Measurements from ENCODE around the gene PITPNM3. TPM values are rescaled to one million over a fixed set of nuclear protein-coding genes. Genes with fewer than 3 reads are reported as not detected.

Gene PITPNM3
- total RNA-seq, 4 donors from 2014 or later, result 23.3 to 87.7 (median 47.8) TPM

DNA sequence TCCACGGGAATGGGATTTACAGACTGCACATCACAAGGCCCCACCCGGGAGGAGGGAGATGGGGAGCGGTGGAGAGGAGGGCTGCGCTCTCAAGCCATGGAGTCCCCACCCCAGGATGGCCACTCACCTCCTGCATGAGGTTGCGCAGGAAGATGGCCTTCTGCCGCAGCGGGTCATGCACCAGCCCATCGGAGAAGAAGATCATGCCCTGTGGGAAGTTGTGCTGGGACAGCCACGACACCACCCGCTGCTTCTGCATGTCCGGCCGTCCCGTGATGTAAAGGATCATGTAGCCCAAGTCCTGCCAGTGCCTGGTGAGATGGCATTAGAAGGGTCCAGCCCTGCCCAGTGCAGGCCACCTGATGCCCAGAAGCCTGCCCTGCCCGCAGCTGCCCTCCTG is 95.1 kb downstream of the PITPNM3 start:
- TF ChIP-seq, protein P1, sequence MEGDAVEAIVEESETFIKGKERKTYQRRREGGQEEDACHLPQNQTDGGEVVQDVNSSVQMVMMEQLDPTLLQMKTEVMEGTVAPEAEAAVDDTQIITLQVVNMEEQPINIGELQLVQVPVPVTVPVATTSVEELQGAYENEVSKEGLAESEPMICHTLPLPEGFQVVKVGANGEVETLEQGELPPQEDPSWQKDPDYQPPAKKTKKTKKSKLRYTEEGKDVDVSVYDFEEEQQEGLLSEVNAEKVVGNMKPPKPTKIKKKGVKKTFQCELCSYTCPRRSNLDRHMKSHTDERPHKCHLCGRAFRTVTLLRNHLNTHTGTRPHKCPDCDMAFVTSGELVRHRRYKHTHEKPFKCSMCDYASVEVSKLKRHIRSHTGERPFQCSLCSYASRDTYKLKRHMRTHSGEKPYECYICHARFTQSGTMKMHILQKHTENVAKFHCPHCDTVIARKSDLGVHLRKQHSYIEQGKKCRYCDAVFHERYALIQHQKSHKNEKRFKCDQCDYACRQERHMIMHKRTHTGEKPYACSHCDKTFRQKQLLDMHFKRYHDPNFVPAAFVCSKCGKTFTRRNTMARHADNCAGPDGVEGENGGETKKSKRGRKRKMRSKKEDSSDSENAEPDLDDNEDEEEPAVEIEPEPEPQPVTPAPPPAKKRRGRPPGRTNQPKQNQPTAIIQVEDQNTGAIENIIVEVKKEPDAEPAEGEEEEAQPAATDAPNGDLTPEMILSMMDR (IDR thresholded peaks at IDR 0.05), result no peak
- no peak for TF ChIP-seq POLR2A (IDR thresholded peaks at IDR 0.05)
- no peak for TF ChIP-seq POLR2AphosphoS5 (IDR thresholded peaks at IDR 0.05)
- TF ChIP-seq EP300 (IDR thresholded peaks at IDR 0.05), result no peak
- 50% methylated on average over 2 of the region's 14 CpGs; no CpG with 5 or more reads in 1 of the 2 donors for WGBS, 2 donors (ENCODE audit: low coverage in 1 of 2)
- peaks cover 0 to 20% (median 0%) of the 10 kb centered on the region in 3 donors for H3K4me1 ChIP-seq
- no peak overlapping the region for H3K4me3 ChIP-seq
- ATAC-seq, result no peak
- peaks cover 0 to 65% of the 10 kb centered on the region in 2 donors for H3K36me3 ChIP-seq
- no peaks in the 10 kb centered on the region for H3K27me3 ChIP-seq
- no peaks in the 10 kb centered on the region for H3K9me3 ChIP-seq
- H3K27ac ChIP-seq, result no peak overlapping the region

DNA sequence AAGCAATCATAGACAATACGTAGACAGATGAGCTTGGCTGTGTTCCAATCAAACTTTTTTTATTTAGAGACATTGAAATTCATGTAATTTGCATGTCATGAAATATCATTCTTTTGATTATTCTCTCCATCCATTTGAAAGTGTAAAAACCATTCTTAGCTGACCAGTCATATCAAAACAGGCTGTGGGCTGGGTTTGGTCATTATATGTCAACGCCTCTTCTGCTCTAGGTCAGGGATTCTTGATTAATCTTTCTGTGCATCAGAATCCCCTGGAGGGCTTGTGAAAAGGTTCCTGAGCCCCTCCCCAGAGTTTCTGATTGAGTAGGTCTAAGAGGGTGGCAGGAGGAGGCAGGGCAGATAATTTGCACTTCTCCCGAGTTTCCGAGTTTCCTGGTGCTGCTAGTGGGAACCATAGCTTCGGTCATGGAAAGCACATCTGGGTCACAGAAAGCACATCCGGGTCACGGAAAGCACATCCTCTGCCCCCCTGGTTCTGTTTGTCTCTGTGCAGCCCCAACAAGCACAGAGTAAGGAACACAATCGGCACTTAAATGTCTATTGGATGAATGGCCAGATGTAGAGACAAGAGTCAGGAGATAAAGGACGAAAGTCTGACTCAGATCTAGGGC is 95.7 kb downstream of the PITPNM3 start:
- Histone ChIP-seq H3K36me3 (peaks cover 0 to 59% of the 10 kb centered on the region in 2 donors), H3K4me1 (peaks cover 0 to 20% (median 0%) of the 10 kb centered on the region in 3 donors), H3K27me3 (no peaks in the 10 kb centered on the region), H3K4me3 (no peak overlapping the region), H3K27ac (no peak overlapping the region), H3K9me3 (no peaks in the 10 kb centered on the region)
- ATAC-seq, result no peak
- TF ChIP-seq POLR2AphosphoS5 (IDR thresholded peaks at IDR 0.05) (no peak), POLR2A (IDR thresholded peaks at IDR 0.05) (no peak), EP300 (IDR thresholded peaks at IDR 0.05) (no peak)
- TF ChIP-seq, protein P1 (IDR thresholded peaks at IDR 0.05), result no peak
- WGBS, 2 donors (ENCODE audit: low coverage in 1 of 2), result 59 to 73% methylated on average over 2 to 3 of the region's 9 CpGs

DNA sequence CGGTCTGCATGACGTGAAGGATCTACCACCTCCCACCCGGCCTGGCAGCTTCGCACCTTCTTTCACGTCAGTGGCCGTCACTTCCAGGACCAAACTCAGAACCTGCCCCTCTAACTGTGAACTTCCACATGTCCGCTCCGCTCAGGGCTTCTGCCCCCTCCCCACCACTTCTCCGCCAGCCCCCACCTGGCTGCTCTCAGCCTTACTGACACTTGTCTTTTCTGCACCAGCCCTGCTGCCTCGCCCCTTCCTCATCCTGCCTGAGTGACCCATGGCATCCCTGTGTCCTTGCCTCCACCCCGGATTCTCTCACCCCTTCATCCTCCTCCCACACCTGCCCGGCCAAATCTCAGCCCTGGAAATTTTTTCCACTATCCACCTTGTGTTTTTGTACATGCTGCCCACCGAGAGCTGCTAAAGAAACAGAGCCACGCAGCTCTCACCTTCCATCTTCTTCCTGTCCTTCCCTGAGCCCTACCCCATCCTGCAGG is 97.8 kb downstream of the PITPNM3 start:
- no peak for ATAC-seq
- H3K4me1 ChIP-seq, result peaks cover 0 to 31% (median 0%) of the 10 kb centered on the region in 3 donors

DNA sequence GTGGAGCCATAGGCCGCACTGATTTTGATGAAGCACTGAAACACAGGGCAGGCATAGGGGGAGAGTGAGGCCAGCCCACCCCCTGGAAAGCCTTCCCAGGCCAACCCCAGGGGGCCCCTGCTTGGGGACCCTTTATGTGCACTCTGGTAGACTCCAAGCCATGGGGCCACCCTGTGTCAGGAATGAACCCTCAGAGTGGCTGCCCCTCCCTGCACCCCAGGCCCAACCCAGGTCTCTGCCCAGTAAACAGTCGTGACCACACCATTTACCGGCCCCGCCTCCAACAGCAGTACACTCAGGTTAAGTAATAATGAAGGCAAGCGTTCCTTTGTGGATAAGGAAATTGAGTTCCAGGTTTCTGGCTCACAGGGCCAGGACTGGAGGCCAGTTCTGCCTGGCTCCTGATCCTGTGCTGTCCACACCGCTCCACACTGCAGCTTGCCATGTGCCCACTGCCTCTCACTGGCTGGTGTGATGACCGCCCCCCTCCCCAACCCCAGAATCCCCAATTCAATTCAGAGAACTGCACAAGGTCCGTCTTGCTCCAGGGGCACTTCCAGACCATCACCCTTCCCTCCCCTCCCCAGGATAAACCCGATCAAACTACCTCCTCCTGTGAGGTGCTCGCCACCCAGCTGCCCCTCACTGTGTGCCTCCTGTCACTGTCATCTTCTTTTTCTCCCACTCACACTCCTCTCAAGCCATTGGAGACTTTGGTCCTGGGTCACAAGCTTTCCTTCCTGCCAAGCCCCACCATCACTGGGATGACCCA is 98.5 kb downstream of the PITPNM3 start:
- H3K36me3 ChIP-seq, result peaks cover 0 to 53% of the 10 kb centered on the region in 2 donors
- WGBS, 2 donors (ENCODE audit: low coverage in 1 of 2), result 80% methylated on average over 3 of the region's 10 CpGs; no CpG with 5 or more reads in 1 of the 2 donors

More for the DNA sequence above, 97.8 kb downstream of the PITPNM3 start:
- Histone ChIP-seq H3K9me3 (no peaks in the 10 kb centered on the region), H3K4me3 (no peak overlapping the region), H3K36me3 (peaks cover 0 to 57% of the 10 kb centered on the region in 2 donors), H3K27ac (no peak overlapping the region), H3K27me3 (peaks cover 5% of the 10 kb centered on the region)
- WGBS, 2 donors (ENCODE audit: low coverage in 1 of 2), result 74 to 81% methylated on average over 11 to 14 of the region's 14 CpGs
- TF ChIP-seq, protein P1 (IDR thresholded peaks at IDR 0.05), result no peak
- TF ChIP-seq POLR2AphosphoS5 (IDR thresholded peaks at IDR 0.05) (no peak), EP300 (IDR thresholded peaks at IDR 0.05) (no peak), POLR2A (IDR thresholded peaks at IDR 0.05) (no peak)

More for the DNA sequence above, 98.5 kb downstream of the PITPNM3 start:
- peaks cover 0 to 31% (median 0%) of the 10 kb centered on the region in 3 donors for H3K4me1 ChIP-seq
- no peak overlapping the region for H3K4me3 ChIP-seq
- no peak for ATAC-seq
- H3K27ac ChIP-seq, result no peak overlapping the region
- H3K9me3 ChIP-seq, result no peaks in the 10 kb centered on the region
- peaks cover 5% of the 10 kb centered on the region for H3K27me3 ChIP-seq
- no peak for TF ChIP-seq EP300 (IDR thresholded peaks at IDR 0.05)
- TF ChIP-seq POLR2AphosphoS5 (IDR thresholded peaks at IDR 0.05), result no peak
- TF ChIP-seq POLR2A (IDR thresholded peaks at IDR 0.05), result no peak
- TF ChIP-seq, protein P1 (IDR thresholded peaks at IDR 0.05), result no peak

Data from gastroesophageal sphincter (tissue), 4 donors.